Right lobe of liver (tissue), 6 donors: ENCODE data around the gene METTL22. TPM values are rescaled to one million over a fixed set of nuclear protein-coding genes. Genes with fewer than 3 reads are reported as not detected.

Experiments
- ATAC-seq, 4 donors: fragments of 200-7000 bp; cut with Tn5 transposase; one replicate each; pipeline ENCODE4 v1.9.1; 2020; ENCODE audit warnings: mild to moderate bottlenecking in 4 of 4, moderate library complexity in 4 of 4
- DNase-seq, 3 donors: peaks; one replicate each; pipeline ENCODE4 v3.0.0-alpha.2; 2020
- H3K27ac ChIP-seq, 3 donors: fragments of 200-600 bp; one replicate each; pipeline ENCODE4 v1.8.0; 2022
- H3K27me3 ChIP-seq, 2 donors: fragments of 200-600 bp; one replicate each; pipeline ENCODE4 v1.8.0; 2022
- H3K36me3 ChIP-seq, 4 donors: fragments of 200-600 bp; sonication (generic) in 1 of 4; one replicate each; pipeline versions ENCODE4 v1.5.1 to v1.8.0; 2017 to 2022; ENCODE audit warnings: control low read depth in 1 of 4
- H3K4me1 ChIP-seq, 4 donors: fragments of 200-600 bp; sonication (generic) in 1 of 4; one replicate each; pipeline versions ENCODE4 v1.5.1 to v1.8.0; 2017 to 2022; ENCODE audit warnings: control low read depth in 1 of 4
- H3K4me3 ChIP-seq, 3 donors: fragments of 200-600 bp; one replicate each; pipeline ENCODE4 v1.8.0; 2022
- H3K9me3 ChIP-seq, 4 donors: fragments of 200-600 bp; sonication (generic) in 1 of 4; one replicate each; pipeline versions ENCODE4 v1.5.1 to v1.8.0; 2017 to 2022; ENCODE audit warnings: control low read depth in 1 of 4
- POLR2A ChIP-seq: fragments of 450-650 bp; IDR thresholded peaks from one replicate; pipeline ENCODE4 v1.6.1; 2017; ENCODE audit warnings: antibody characterized with exemption, mild to moderate bottlenecking
- WGBS: methylation state at CpG from one replicate; pipeline ENCODE4 v1.1.6; 2018; ENCODE audit warnings: low coverage, low lambda C conversion rate; ENCODE audit not compliant: insufficient coverage; ENCODE audit errors: missing lambda C conversion rate; 5-methylcytosine and 5-hydroxymethylcytosine counted together
- intact Hi-C, 2 donors: fragments of 100-400 bp; cut with DNase I; formaldehyde crosslinking; loops; one replicate each; pipeline versions ENCODE4 v1.11.2 to v1.14.1; 2022
- total RNA-seq, 6 experiments: library from RNA; depleted of rRNA in 2 of 6; stranded (reverse); fragments of >200 nt in 2 of 6; fragmentation: NEBNext Ultra II Directional in 3 of 6; extraction: Animal tissue kit (Norgen Biotek cat#: 25700) in 3 of 6; gene quantifications; one replicate each; pipeline versions ENCODE4 v1.1.0 to v1.2.4, GENCODE V29; 2016 to 2023
- TF ChIP-seq, protein P1 (sequence below), 4 donors: fragments of 200-600 bp in 3 of 4; fragments of 450-650 bp in 1 of 4; IDR thresholded peaks; one replicate each; pipeline versions ENCODE4 v1.5.1 to v1.8.0; 2016 to 2022; ENCODE audit warnings: antibody characterized with exemption in 4 of 4, mild to moderate bottlenecking in 2 of 4
- donor health status: DM: no; HTN: yes; CAD: no.
- donor health status: DM: no; HTN: no; CAD: no.
- donor health status: DM: no; HTN: no; CAD: no.
- donor health status: DM: no; HTN: yes; CAD: no.
- donor health status: DM: no; HTN: yes; CAD: no.

Gene METTL22
- total RNA-seq, 6 experiments from 2014 or later: 11.3 to 15.2 (median 13.7) TPM

DNA sequence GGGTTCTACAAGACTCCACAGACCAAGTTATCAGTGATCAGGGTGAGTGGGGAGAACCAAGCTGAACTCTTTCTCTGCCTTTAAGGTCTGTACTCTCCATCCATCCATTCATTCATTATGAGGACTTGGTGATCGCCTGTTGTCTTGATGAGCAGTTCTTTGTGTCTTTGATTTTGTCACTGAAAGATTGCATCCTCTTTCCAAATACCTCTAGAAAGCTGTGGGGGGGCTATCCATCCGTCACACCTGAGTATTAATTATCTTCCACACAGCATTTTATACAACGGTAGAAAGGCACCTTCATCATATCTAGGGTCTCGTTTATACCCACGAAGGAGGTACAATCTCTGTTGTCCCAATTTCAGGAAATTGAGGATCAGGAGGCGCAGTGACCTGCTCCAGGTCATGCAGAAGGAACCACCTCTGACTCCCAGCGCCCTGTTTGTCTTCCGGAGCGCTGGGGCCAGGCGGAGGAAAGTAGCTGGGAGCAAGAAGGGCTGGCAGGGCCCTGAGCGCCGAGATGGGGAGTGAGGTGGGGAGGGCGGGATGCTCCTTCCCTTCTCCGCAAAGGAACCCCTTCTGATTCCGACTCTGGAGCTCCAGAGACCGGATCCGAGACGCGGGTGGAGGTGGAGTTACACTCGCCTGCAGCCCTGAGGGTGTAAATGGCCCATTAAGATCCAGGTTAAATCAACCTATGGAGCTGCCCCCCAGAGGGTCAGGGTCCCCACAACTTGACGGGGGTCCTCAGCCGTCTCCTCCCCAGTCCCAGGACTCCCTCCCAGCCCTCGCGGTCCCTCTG lies 52.3 kb downstream of the METTL22 start:
- TF ChIP-seq POLR2A: no peak
- TF ChIP-seq, protein P1, sequence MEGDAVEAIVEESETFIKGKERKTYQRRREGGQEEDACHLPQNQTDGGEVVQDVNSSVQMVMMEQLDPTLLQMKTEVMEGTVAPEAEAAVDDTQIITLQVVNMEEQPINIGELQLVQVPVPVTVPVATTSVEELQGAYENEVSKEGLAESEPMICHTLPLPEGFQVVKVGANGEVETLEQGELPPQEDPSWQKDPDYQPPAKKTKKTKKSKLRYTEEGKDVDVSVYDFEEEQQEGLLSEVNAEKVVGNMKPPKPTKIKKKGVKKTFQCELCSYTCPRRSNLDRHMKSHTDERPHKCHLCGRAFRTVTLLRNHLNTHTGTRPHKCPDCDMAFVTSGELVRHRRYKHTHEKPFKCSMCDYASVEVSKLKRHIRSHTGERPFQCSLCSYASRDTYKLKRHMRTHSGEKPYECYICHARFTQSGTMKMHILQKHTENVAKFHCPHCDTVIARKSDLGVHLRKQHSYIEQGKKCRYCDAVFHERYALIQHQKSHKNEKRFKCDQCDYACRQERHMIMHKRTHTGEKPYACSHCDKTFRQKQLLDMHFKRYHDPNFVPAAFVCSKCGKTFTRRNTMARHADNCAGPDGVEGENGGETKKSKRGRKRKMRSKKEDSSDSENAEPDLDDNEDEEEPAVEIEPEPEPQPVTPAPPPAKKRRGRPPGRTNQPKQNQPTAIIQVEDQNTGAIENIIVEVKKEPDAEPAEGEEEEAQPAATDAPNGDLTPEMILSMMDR (IDR thresholded peaks at IDR 0.05): no peak
- Histone ChIP-seq H3K27ac (peak overlapping the region in 2 of 3 donors; percentile 49 to 81), H3K4me3 (peak overlapping the region; percentile 77 to 94 (median 83)), H3K4me1 (peaks cover 0 to 24% (median 10%) of the 10 kb centered on the region in 4 donors), H3K36me3 (no peaks in the 10 kb centered on the region), H3K27me3 (no peaks in the 10 kb centered on the region), H3K9me3 (no peaks in the 10 kb centered on the region)
- DNase-seq (peak in 1 of 3 donors; percentile 61), ATAC-seq (peak; percentile 35 to 67 (median 61))
- 19% methylated on average over 11 of the region's 24 CpGs for WGBS
- intact Hi-C loops: loop anchor here in 1 of 2 donors (10.0 kb wide), 1 partner anchor 51 kb away; no protein-coding TSS in a partner anchor

DNA sequence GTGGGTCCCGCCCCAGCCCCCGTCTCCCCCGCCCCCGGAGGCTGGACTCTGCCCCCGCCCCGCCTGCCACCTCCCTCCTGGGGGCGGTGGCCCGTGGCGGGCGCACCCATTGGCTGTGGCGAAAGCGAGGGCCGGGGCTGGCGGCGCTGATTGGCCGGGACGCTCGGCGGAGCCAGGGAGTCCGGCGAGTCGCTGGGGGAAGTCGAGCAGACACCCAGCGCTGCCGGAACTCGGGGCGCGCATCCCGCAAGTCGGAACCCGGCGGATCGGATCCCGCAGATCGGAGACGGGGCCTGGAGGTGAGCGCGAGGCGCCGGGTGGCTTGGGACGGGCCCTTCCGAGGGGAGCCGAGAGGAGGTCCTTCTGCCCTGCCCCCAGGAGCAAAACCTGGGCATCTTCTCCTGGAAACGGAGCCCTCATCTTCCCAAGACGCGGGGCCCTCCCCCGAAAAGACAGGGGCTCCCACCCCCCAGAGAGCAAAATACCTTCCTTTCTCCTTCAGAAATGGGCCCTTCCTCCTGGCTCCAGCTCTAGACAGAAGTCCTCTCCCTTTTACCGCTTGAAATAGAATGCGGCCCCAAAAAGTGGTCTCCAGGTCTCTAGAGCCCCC lies 53.0 kb downstream of the METTL22 start, which contains the start of gene ABAT:
ABAT (plus strand) TSS at position 205 of the 610 bp plus-strand sequence. CDS start 61,123 bp downstream, outside the sequence.
- DNase-seq (peak; percentile 95 to 96 (median 96)), ATAC-seq (peak; percentile 92 to 99 (median 98))
- Histone ChIP-seq H3K36me3 (no peaks in the 10 kb centered on the region), H3K4me3 (peak within 1 kb of the TSS; percentile 77 to 94 (median 83)), H3K4me1 (peaks cover 0 to 30% (median 12%) of the 10 kb centered on the region in 4 donors), H3K27me3 (no peaks in the 10 kb centered on the region), H3K9me3 (no peaks in the 10 kb centered on the region), H3K27ac (peak within 1 kb of the TSS; percentile 38 to 81 (median 49))
- TF ChIP-seq, protein P1 (IDR thresholded peaks at IDR 0.05): no peak
- peak; percentile 86 for TF ChIP-seq POLR2A
- intact Hi-C loops: loop anchor here in 1 of 2 donors (10.0 kb wide), 1 partner anchor 50 kb away; no protein-coding TSS in a partner anchor
- WGBS: 2% methylated on average over 5 of the region's 49 CpGs

DNA sequence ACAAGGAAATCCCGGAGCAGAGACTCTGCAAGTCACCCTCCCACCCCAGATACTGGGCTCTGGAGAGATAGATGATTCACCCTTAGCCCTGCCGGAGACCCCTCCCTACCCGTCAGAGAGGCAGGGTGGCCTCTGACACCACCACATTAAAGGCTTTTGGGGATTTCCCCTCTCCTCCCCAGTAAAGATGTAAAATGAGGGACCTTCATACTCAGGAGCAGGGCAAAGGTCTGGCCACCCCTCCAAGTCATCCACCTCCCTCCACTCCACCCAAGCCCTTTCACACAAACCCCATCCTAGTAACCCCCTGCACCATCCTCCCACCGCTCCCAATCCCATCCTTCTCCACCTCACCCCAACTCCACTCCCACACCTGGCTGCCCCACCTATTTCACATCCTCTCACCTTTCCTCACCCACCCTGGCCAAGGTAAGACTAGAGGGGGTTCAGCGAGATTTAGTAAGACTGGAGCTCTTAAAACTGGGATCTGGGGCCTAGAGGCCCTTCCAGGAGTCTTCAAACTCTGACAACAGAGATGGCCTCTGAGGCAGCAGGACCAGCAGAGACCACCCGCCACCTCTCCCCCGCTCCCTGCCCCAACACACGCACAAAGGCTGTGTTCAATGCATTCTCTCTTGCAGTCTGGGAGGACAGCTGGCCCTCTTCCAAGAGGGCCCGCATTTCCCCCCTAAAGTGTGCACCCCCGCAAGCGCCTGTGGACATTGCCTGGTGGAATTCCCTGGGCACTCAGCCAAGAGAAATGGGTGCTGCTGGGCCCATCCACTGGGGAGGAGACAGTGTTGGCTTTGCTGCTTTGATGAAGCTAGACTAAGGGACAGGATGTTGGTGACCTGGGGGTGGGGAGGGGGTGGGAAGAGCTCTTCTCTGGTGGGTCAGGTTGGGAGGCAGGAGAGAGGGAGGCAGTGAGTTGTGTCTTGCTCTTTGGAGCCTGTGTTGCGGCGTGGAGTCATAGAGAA lies 54.0 kb downstream of the METTL22 start:
- intact Hi-C loops: loop anchor here in 1 of 2 donors (10.0 kb wide), 1 partner anchor 49 kb away; no protein-coding TSS in a partner anchor
- WGBS: 43% methylated on average over 7 of the region's 13 CpGs
- Histone ChIP-seq H3K9me3 (no peaks in the 10 kb centered on the region), H3K4me3 (peak overlapping the region; percentile 77 to 94 (median 83)), H3K4me1 (peaks cover 0 to 30% (median 12%) of the 10 kb centered on the region in 4 donors), H3K27ac (peak overlapping the region in 2 of 3 donors; percentile 25 to 67), H3K36me3 (no peaks in the 10 kb centered on the region), H3K27me3 (no peaks in the 10 kb centered on the region)
- TF ChIP-seq, protein P1 (IDR thresholded peaks at IDR 0.05): no peak
- TF ChIP-seq POLR2A: no peak
- peak in 2 of 3 donors; percentile 51 to 62 for DNase-seq
- peak in 2 of 4 donors; percentile 14 to 20 for ATAC-seq

DNA sequence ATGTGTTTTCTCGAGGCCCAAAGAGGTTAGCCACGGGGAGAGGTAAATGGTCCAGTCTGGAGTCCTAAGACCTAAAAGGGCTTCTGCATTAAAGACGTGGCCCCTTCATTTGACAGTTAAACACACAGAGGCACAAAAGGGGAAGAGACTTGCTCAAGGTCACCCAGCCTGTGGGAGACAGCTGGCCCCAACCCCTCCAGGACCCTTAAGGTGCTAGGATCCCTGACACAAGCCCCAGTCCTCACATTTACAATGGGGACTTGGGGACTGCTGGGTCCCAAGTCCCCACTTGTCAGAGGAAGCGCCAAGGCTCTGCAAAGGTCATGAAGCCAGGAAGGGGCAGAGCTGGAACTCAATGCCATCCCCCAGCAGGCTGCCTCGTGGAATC lies 54.7 kb downstream of the METTL22 start:
- no peaks in the 10 kb centered on the region for H3K9me3 ChIP-seq
- no peaks in the 10 kb centered on the region for H3K27me3 ChIP-seq
- WGBS: 44% methylated on average over 4 of the region's 5 CpGs
- H3K36me3 ChIP-seq: no peaks in the 10 kb centered on the region
- peak overlapping the region; percentile 21 to 94 (median 83) for H3K4me3 ChIP-seq
- H3K4me1 ChIP-seq: peaks cover 0 to 36% (median 12%) of the 10 kb centered on the region in 4 donors
- TF ChIP-seq POLR2A: no peak
- TF ChIP-seq, protein P1 (IDR thresholded peaks at IDR 0.05): no peak
- intact Hi-C loops: loop anchor here in 1 of 2 donors (10.0 kb wide), 1 partner anchor 49 kb away; no protein-coding TSS in a partner anchor
- no peak for DNase-seq
- peak overlapping the region in 1 of 3 donors; percentile 18 for H3K27ac ChIP-seq
- ATAC-seq: no peak
